Kidney (tissue), 14 donors: Measurements from ENCODE around the gene STEAP1B. TPM values are rescaled to one million over a fixed set of nuclear protein-coding genes. Genes with fewer than 3 reads are reported as not detected.

ENCODE experiments used
- DNase-seq, 5 donors: peaks; one replicate each; pipeline ENCODE4 v3.0.0-alpha.2; 2013 to 2020
- FAIRE-seq: peaks from 2 replicates; lab custom pipeline; 2012; peaks lifted over from hg19 to GRCh38; lab: Jason Lieb, UNC
- H3K27ac ChIP-seq, 2 donors: one replicate each; pipeline ENCODE4 v1.7.0; 2013; ENCODE audit warnings: low read depth in 2 of 2, low read length in 2 of 2, inconsistent platforms in 1 of 2
- H3K27me3 ChIP-seq: one replicate; pipeline ENCODE4 v1.7.1; 2013; ENCODE audit warnings: low read length, inconsistent platforms; ENCODE audit not compliant: control insufficient read depth, insufficient read depth
- H3K36me3 ChIP-seq, 3 donors: one replicate each; pipeline versions ENCODE4 v1.7.0 to v1.7.1; 2013; ENCODE audit warnings: low read length in 3 of 3, control low read depth in 1 of 3, inconsistent platforms in 1 of 3; ENCODE audit not compliant: insufficient read depth in 3 of 3, control insufficient read depth in 2 of 3
- H3K4me1 ChIP-seq, 3 donors: one replicate each; pipeline versions ENCODE4 v1.7.0 to v1.7.1; 2013; ENCODE audit warnings: low read length in 3 of 3, inconsistent platforms in 1 of 3, low read depth in 1 of 3; ENCODE audit not compliant: control insufficient read depth in 2 of 3, insufficient read depth in 2 of 3
- H3K4me3 ChIP-seq, 3 donors: one replicate each; pipeline versions ENCODE4 v1.7.0 to v1.8.1; 2013; ENCODE audit warnings: low read length in 3 of 3, control low read depth in 1 of 3, inconsistent platforms in 1 of 3
- H3K9ac ChIP-seq, 3 donors: one replicate each; pipeline versions ENCODE4 v1.7.0 to v1.7.1; 2013; ENCODE audit warnings: low read length in 3 of 3, control low read depth in 1 of 3, inconsistent platforms in 1 of 3
- H3K9me3 ChIP-seq, 3 donors: one replicate each; pipeline versions ENCODE4 v1.7.0 to v1.7.1; 2013; ENCODE audit warnings: low read length in 3 of 3, control low read depth in 1 of 3, inconsistent platforms in 1 of 3; ENCODE audit not compliant: control insufficient read depth in 2 of 3, insufficient read depth in 1 of 3
- intact Hi-C: fragments of 100-400 bp; cut with DNase I; formaldehyde crosslinking; loops from one replicate; pipeline ENCODE4 v1.11.1; 2022
- polyA plus RNA-seq: library from polyadenylated mRNA; stranded (reverse); fragments of 350-450 nt; fragmentation: Illumina TruSeq; extraction: RNeasy Lipid Tissue Mini Kit (QIAGEN cat#74804); gene quantifications from one replicate; pipeline ENCODE4 v1.2.3, GENCODE V29; 2014; ENCODE audit warnings: low read depth, low replicate concordance; ENCODE audit not compliant: insufficient read depth
- total RNA-seq: library from RNA; stranded (reverse); fragmentation: NEBNext Ultra II Directional; extraction: Animal tissue kit (Norgen Biotek cat#: 25700); gene quantifications from one replicate; pipeline ENCODE4 v1.2.1, GENCODE V29; 2021
- TF ChIP-seq, protein P1 (sequence below): IDR thresholded peaks from 3 replicates; pipeline ENCODE4 v1.5.1; 2012; ENCODE audit warnings: mild to moderate bottlenecking, moderate library complexity, borderline replicate concordance; ENCODE audit not compliant: insufficient read depth; ENCODE audit errors: extremely low read depth
- donor health status: control.
- donor health status: control.
- donor health status: control.
- donor health status: control.
- donor health status: control.
- donor health status: DM: yes; HTN: yes; CAD: no.
- donor health status: Normal renal cell carcinoma (clear cell type).

The STEAP1B gene
- total and polyA plus RNA-seq, 2 donors from 2014 or later, result 0.79 TPM; not detected in 1

DNA sequence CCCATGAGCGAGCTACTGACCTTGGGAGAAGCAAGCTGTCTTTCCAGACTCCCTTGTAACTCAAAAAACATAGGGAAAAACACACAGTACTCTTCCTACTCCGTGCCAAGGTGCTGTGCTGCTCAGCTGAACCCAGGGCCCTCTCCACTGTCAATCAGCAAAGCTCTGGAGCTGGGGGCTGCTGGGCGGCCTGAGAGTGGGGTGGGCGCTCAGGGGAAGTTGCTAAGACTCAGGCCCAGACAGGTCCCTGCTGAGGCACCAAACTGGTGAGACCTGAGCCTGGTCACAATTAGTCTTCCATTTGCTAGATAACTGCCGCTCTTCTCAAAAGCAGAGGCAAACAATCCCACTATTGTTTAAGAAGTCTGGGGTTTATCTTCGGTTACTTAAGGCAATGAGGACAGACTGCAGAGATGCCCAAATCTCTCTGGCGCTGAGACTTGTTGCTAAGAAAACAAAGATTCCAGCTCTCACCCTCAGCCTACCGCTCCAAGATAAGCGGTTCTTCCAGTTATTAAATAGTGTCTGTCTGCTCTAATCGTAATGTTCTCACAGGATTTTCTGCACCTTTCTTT, 22.0 kb downstream of the STEAP1B start:
- no peak for FAIRE-seq
- H3K27me3 ChIP-seq, result no peaks in the 10 kb centered on the region
- H3K4me3 ChIP-seq, result no peak overlapping the region
- no peak overlapping the region for H3K27ac ChIP-seq
- TF ChIP-seq, protein P1, sequence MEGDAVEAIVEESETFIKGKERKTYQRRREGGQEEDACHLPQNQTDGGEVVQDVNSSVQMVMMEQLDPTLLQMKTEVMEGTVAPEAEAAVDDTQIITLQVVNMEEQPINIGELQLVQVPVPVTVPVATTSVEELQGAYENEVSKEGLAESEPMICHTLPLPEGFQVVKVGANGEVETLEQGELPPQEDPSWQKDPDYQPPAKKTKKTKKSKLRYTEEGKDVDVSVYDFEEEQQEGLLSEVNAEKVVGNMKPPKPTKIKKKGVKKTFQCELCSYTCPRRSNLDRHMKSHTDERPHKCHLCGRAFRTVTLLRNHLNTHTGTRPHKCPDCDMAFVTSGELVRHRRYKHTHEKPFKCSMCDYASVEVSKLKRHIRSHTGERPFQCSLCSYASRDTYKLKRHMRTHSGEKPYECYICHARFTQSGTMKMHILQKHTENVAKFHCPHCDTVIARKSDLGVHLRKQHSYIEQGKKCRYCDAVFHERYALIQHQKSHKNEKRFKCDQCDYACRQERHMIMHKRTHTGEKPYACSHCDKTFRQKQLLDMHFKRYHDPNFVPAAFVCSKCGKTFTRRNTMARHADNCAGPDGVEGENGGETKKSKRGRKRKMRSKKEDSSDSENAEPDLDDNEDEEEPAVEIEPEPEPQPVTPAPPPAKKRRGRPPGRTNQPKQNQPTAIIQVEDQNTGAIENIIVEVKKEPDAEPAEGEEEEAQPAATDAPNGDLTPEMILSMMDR, result no peak
- H3K9me3 ChIP-seq, result no peaks in the 10 kb centered on the region
- H3K9ac ChIP-seq, result no peak overlapping the region
- no peak for DNase-seq
- intact Hi-C loops, result no loop called here
- H3K36me3 ChIP-seq, result no peaks in the 10 kb centered on the region
- no peaks in the 10 kb centered on the region for H3K4me1 ChIP-seq

DNA sequence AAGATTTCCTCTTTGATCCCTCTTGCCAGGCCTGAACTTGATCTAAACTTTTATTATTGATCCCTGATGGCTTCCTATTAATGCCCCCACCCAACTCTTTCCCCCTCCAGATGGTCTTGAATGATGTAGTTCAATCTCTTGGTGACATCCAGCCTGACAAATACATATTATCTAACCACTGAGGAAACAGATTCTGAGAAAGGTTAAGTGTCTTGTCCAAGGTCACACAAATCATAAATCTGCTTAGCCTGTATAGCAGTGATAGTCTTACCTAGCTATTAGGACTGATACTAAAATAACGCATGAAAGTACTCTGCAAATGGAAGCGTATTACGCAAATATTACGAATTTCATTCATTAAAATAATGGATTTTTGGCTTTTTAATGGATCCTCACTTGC, 22.7 kb downstream of the STEAP1B start:
- Histone ChIP-seq H3K4me3 (no peak overlapping the region), H3K27ac (no peak overlapping the region), H3K9me3 (no peaks in the 10 kb centered on the region), H3K36me3 (no peaks in the 10 kb centered on the region), H3K27me3 (no peaks in the 10 kb centered on the region), H3K4me1 (no peaks in the 10 kb centered on the region), H3K9ac (no peak overlapping the region)
- intact Hi-C loops, result no loop called here
- no peak for FAIRE-seq
- TF ChIP-seq, protein P1, result no peak
- DNase-seq, result no peak

DNA sequence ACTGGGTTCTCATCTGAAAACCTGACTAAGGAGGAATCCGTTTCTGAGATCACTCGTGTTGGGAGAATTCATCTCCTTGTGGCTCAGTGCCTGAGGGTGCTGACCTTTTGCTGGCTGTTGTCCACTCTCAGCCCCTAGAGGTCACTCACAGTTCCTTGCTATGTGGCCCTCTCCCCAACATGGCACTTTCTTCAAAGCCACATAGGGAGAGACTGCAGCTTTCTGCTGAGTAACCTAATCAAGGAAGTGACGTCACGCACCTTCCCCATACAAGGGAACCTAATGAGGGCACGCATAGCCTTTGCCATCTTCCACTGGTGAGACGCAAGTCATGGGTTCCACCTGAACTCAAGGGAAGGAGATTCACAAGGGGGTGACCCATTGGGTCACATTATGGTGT, 23.2 kb downstream of the STEAP1B start:
- DNase-seq (no peak), FAIRE-seq (no peak)
- H3K27me3 ChIP-seq, result no peaks in the 10 kb centered on the region
- H3K4me3 ChIP-seq, result no peak overlapping the region
- intact Hi-C loops, result no loop called here
- H3K27ac ChIP-seq, result no peak overlapping the region
- no peaks in the 10 kb centered on the region for H3K36me3 ChIP-seq
- no peaks in the 10 kb centered on the region for H3K4me1 ChIP-seq
- no peak overlapping the region for H3K9ac ChIP-seq
- TF ChIP-seq, protein P1, result no peak
- no peaks in the 10 kb centered on the region for H3K9me3 ChIP-seq

DNA sequence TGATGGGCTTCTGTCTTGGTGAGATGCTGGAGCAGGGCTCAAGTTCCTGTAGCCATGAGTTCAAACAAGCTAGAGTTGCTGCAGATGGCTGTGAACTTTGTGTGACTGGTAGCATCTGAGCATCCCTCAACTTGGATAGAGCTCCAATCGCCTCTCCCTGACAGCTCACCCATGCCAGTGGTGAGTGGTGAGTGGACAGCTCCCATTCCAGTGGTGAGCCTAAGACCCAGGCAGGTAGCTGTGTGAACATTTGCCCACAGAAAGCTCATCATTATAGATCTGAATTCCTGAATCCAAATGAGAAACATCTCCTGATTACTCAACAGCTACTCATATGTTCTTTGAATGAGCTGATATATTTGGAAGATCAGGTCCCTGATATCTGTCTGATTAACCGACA, 25.3 kb downstream of the STEAP1B start:
- H3K4me3 ChIP-seq, result no peak overlapping the region
- H3K9ac ChIP-seq, result no peak overlapping the region
- FAIRE-seq (no peak), DNase-seq (no peak)
- TF ChIP-seq, protein P1, result no peak
- H3K36me3 ChIP-seq, result no peaks in the 10 kb centered on the region
- no peaks in the 10 kb centered on the region for H3K27me3 ChIP-seq
- H3K4me1 ChIP-seq, result no peaks in the 10 kb centered on the region
- H3K9me3 ChIP-seq, result no peaks in the 10 kb centered on the region
- no peak overlapping the region for H3K27ac ChIP-seq
- intact Hi-C loops, result no loop called here
